ENCODE measurements around the gene ATP2B1. TPM values are rescaled to one million over a fixed set of nuclear protein-coding genes. Genes with fewer than 3 reads are reported as not detected.

The ATP2B1 gene
- total RNA-seq, 3 donors from 2014 or later = 48.4 to 83.2 (median 60.2) TPM

- no peaks in the 10 kb centered on the region for H3K9me3 ChIP-seq
- H3K4me1 ChIP-seq (ENCODE audit: low read depth) = no peaks in the 10 kb centered on the region
- TF ChIP-seq CTCF (IDR thresholded peaks at IDR 0.05) = no peak
- DNase-seq (no peak), ATAC-seq (no peak)
- no peaks in the 10 kb centered on the region for H3K36me3 ChIP-seq (ENCODE audit: low read depth)
- H3K4me3 ChIP-seq = no peak overlapping the region
- intact Hi-C loops (cut with DNase I, micrococcal nuclease) = no loop called here
Observed at GRCh38 chr12:89597770-89598169, 110.9 kb downstream of the ATP2B1 start.

GRCh38 chr12:89597210-89597609 is 111.4 kb downstream of the ATP2B1 start:
- no peak for DNase-seq
- TF ChIP-seq CTCF (IDR thresholded peaks at IDR 0.05) = no peak
- no peak for ATAC-seq
- Histone ChIP-seq H3K4me1 (ENCODE audit: low read depth) (no peaks in the 10 kb centered on the region), H3K36me3 (ENCODE audit: low read depth) (no peaks in the 10 kb centered on the region), H3K4me3 (no peak overlapping the region), H3K9me3 (no peaks in the 10 kb centered on the region)
- intact Hi-C loops (cut with DNase I, micrococcal nuclease) = no loop called here

GRCh38 chr12:89593873-89594272 is 114.8 kb downstream of the ATP2B1 start:
- no peak for TF ChIP-seq CTCF (IDR thresholded peaks at IDR 0.05)
- intact Hi-C loops (cut with DNase I, micrococcal nuclease) = no loop called here
- DNase-seq = no peak
- H3K36me3 ChIP-seq (ENCODE audit: low read depth) = no peaks in the 10 kb centered on the region
- H3K9me3 ChIP-seq = no peaks in the 10 kb centered on the region
- ATAC-seq = no peak
- H3K4me3 ChIP-seq = no peak overlapping the region
- no peaks in the 10 kb centered on the region for H3K4me1 ChIP-seq (ENCODE audit: low read depth)

- H3K36me3 ChIP-seq (ENCODE audit: low read depth) = no peaks in the 10 kb centered on the region
- ATAC-seq (no peak), DNase-seq (no peak)
- no peak for TF ChIP-seq CTCF (IDR thresholded peaks at IDR 0.05)
- no peaks in the 10 kb centered on the region for H3K9me3 ChIP-seq
- intact Hi-C loops (cut with DNase I, micrococcal nuclease) = no loop called here
- H3K4me1 ChIP-seq (ENCODE audit: low read depth) = no peaks in the 10 kb centered on the region
- no peak overlapping the region for H3K4me3 ChIP-seq
Observed at GRCh38 chr12:89593233-89593632, 115.4 kb downstream of the ATP2B1 start.

GRCh38 chr12:89589753-89590152 is 118.9 kb downstream of the ATP2B1 start:
- H3K36me3 ChIP-seq (ENCODE audit: low read depth) = no peaks in the 10 kb centered on the region
- ATAC-seq (no peak), DNase-seq (no peak)
- H3K9me3 ChIP-seq = no peaks in the 10 kb centered on the region
- H3K4me3 ChIP-seq = no peak overlapping the region
- no peaks in the 10 kb centered on the region for H3K4me1 ChIP-seq (ENCODE audit: low read depth)
- intact Hi-C loops (cut with DNase I, micrococcal nuclease) = no loop called here
- no peak for TF ChIP-seq CTCF (IDR thresholded peaks at IDR 0.05)

GRCh38 chr12:89578499-89578898 is 130.1 kb downstream of the ATP2B1 start:
- ATAC-seq = no peak
- no peak for DNase-seq
- no peak overlapping the region for H3K4me3 ChIP-seq
- no peak for TF ChIP-seq CTCF (IDR thresholded peaks at IDR 0.05)
- no peaks in the 10 kb centered on the region for H3K36me3 ChIP-seq (ENCODE audit: low read depth)
- no peaks in the 10 kb centered on the region for H3K9me3 ChIP-seq
- intact Hi-C loops (cut with DNase I, micrococcal nuclease) = no loop called here
- H3K4me1 ChIP-seq (ENCODE audit: low read depth) = no peaks in the 10 kb centered on the region
